ENCODE measurements around the gene EFR3B. TPM values are rescaled to one million over a fixed set of nuclear protein-coding genes. Genes with fewer than 3 reads are reported as not detected.

EFR3B gene
- total RNA-seq, 1 experiment from 2014 or later: 8.9 TPM

GRCh38 chr2:25042321-25043240, 705 bp downstream of the EFR3B start:
- Mint-ChIP-seq H3K27ac (peak overlapping the region; percentile 31; the same call in 1 of the 2 replicates), H3K9me3 (no peaks in the 10 kb centered on the region), H3K36me3 (no peaks in the 10 kb centered on the region), H3K4me1 (peaks cover 32% of the 10 kb centered on the region), H3K4me3 (peak overlapping the region; percentile 86), H3K27me3 (ENCODE audit: low read depth) (peaks cover 44% of the 10 kb centered on the region)
- ChIA-PET POLR2A (interaction anchor here (1.2 kb wide), 1 partner anchor 87 kb away, joined by 3 read pairs; no protein-coding TSS in a partner anchor), CTCF (interaction anchor here (0.6 to 2.7 kb wide), 16 partner anchors 8 to 655 kb away, joined by 3 to 31 read pairs (median 4); no protein-coding TSS in a partner anchor)
- ATAC-seq (peak; percentile 2), DNase-seq (ENCODE audit: low spot score) (peak; percentile 52)
- TF ChIP-seq SOX15 (CRISPR knock-in tag; IDR thresholded peaks at IDR 0.05): no peak
- TF ChIP-seq ZNF263 (CRISPR knock-in tag; IDR thresholded peaks at IDR 0.05; ENCODE audit: low read depth): peak; percentile 22; the same call in 1 of the 2 replicates
- TF ChIP-seq PRDM15 (CRISPR knock-in tag; IDR thresholded peaks at IDR 0.05): peak; percentile 18; the same call in 1 of the 2 replicates
- TF ChIP-seq HMGXB4 (CRISPR knock-in tag; IDR thresholded peaks at IDR 0.05): peak; percentile 61; the same call in 1 of the 2 replicates
- 0 out of 2 replicates have a peak, but pooled peaks have one; percentile 12 for TF ChIP-seq ZNF232 (CRISPR knock-in tag; IDR thresholded peaks at IDR 0.05)
- peak; percentile 66; the same call in 1 of the 2 replicates for TF ChIP-seq FOXP1 (CRISPR knock-in tag; IDR thresholded peaks at IDR 0.05; ENCODE audit: borderline replicate concordance)
- no peak for TF ChIP-seq ESRRA (CRISPR knock-in tag; IDR thresholded peaks at IDR 0.05; ENCODE audit: borderline replicate concordance)
- 0 out of 2 replicates have a peak, but pooled peaks have one; percentile 47 for TF ChIP-seq TEAD4 (CRISPR knock-in tag; IDR thresholded peaks at IDR 0.05)

- no peak overlapping the region for H3K27ac Mint-ChIP-seq
- H3K27me3 Mint-ChIP-seq (ENCODE audit: low read depth): peaks cover 44% of the 10 kb centered on the region
- CTCF ChIA-PET: interaction anchor here (1.2 kb wide), 1 partner anchor 17 kb away, joined by 3 read pairs; no protein-coding TSS in a partner anchor
- DNase-seq (ENCODE audit: low spot score) (peak; percentile 20), ATAC-seq (no peak; the same call in 1 of the 2 replicates)
- H3K4me1 Mint-ChIP-seq: peaks cover 32% of the 10 kb centered on the region
- POLR2A ChIA-PET: interaction anchor here (1.2 kb wide), 1 partner anchor 86 kb away, joined by 3 read pairs; no protein-coding TSS in a partner anchor
- H3K4me3 Mint-ChIP-seq: peak overlapping the region; percentile 86
- H3K9me3 Mint-ChIP-seq: no peaks in the 10 kb centered on the region
- no peaks in the 10 kb centered on the region for H3K36me3 Mint-ChIP-seq
- TF ChIP-seq PRRX2 (CRISPR knock-in tag; IDR thresholded peaks at IDR 0.05): no peak
These were observed 1.5 kb downstream of the EFR3B start for GRCh38 chr2:25043241-25043867.

GRCh38 chr2:25044011-25044410, 2.1 kb downstream of the EFR3B start:
- Mint-ChIP-seq H3K4me3 (peak overlapping the region; percentile 86), H3K36me3 (no peaks in the 10 kb centered on the region), H3K27me3 (ENCODE audit: low read depth) (peaks cover 44% of the 10 kb centered on the region), H3K4me1 (peaks cover 32% of the 10 kb centered on the region), H3K27ac (no peak overlapping the region), H3K9me3 (no peaks in the 10 kb centered on the region)
- CTCF ChIA-PET: interaction anchor here (2.2 kb wide), 1 partner anchor 69 kb away, joined by 6 read pairs; no protein-coding TSS in a partner anchor
- POLR2A ChIA-PET: no interaction called here
- DNase-seq (ENCODE audit: low spot score) (no peak), ATAC-seq (no peak)
- no peak for TF ChIP-seq GTF2I (CRISPR knock-in tag; conservative IDR thresholded peaks at IDR 0.05)
- TF ChIP-seq ATF6 (CRISPR knock-in tag; IDR thresholded peaks at IDR 0.05): no peak
- TF ChIP-seq NR3C1 (CRISPR knock-in tag; conservative IDR thresholded peaks at IDR 0.05; ENCODE audit: low read depth): no peak
- no peak for TF ChIP-seq ZNF138 (CRISPR knock-in tag; conservative IDR thresholded peaks at IDR 0.05)
- no peak for TF ChIP-seq SP1 (CRISPR knock-in tag; conservative IDR thresholded peaks at IDR 0.05)
- TF ChIP-seq FOXP4 (CRISPR knock-in tag; IDR thresholded peaks at IDR 0.05): no peak
- TF ChIP-seq TCF7 (CRISPR knock-in tag; IDR thresholded peaks at IDR 0.05; ENCODE audit: low read depth): no peak
- no peak for TF ChIP-seq MAX (CRISPR knock-in tag; IDR thresholded peaks at IDR 0.05)
- TF ChIP-seq ATF1 (CRISPR knock-in tag; IDR thresholded peaks at IDR 0.05): no peak
- no peak for TF ChIP-seq FOXK1 (CRISPR knock-in tag; IDR thresholded peaks at IDR 0.05)
- no peak for TF ChIP-seq TP53 (CRISPR knock-in tag; IDR thresholded peaks at IDR 0.05)
- no peak for TF ChIP-seq TEAD4 (CRISPR knock-in tag; IDR thresholded peaks at IDR 0.05)

All from WTC11 (cell line).